Measurements from ENCODE around the gene HSD3B2. TPM values are rescaled to one million over a fixed set of nuclear protein-coding genes. Genes with fewer than 3 reads are reported as not detected.

Gene HSD3B2
- total RNA-seq, 1 experiment from 2014 or later: not detected

DNA sequence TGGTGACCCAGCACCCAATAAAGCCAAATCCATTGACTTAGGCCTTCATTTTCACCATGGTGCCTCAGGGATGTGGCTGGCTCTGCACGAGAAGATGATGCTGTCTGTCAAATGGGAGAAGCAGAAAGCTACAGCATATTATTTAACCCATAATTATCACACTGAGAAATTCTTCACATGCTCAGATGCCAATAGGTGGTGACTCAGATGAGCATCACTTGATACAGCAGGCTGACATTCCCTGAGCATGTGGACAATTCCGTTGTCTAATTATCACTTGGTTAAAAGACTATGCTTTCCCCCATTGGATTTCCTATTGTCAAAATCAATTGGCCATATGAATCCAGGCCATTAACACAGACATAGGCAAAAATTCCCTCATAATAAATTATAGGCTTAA, 48.0 kb downstream of the HSD3B2 start:
- CTCF ChIA-PET: no interaction called here
- DNase-seq (ENCODE audit: low spot score): no peak

DNA sequence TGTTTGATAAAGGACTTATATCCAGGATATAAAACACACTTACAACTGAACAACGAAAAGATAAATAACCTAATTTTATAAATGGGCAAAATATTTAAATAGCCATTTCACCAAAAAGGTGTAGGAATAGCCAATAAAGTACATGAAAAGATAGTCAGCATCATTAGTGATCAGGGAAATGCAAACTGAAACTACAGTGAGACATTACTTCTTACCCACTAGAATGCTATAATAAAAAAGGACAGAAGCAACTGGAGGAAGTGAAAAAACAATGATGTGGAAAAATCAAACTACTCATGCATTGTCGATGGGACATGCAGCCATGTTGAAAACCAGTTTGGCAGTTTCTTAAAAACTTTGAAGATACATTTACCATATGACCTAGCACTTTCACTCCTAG, 48.6 kb downstream of the HSD3B2 start:
- Histone ChIP-seq H3K36me3 (ENCODE audit: insufficient read depth, low read length, poor library complexity, severe bottlenecking) (no peaks in the 10 kb centered on the region), H3K4me3 (ENCODE audit: low read depth, low read length, poor library complexity, severe bottlenecking) (no peak overlapping the region), H3K9me3 (ENCODE audit: low read depth, low read length, poor library complexity, severe bottlenecking) (no peaks in the 10 kb centered on the region), H3K27ac (ENCODE audit: low read depth, low read length, poor library complexity, severe bottlenecking) (no peak overlapping the region), H3K27me3 (replicated peaks; ENCODE audit: insufficient read depth, low read depth, low read length, poor library complexity) (no peaks in the 10 kb centered on the region), H3K4me1 (ENCODE audit: insufficient read depth, low read length, poor library complexity, severe bottlenecking) (no peaks in the 10 kb centered on the region)
- intact Hi-C loops (cut with micrococcal nuclease; ENCODE audit: unreplicated experiment): no loop called here
- no peak for DNase-seq (ENCODE audit: low spot score)
- CTCF ChIA-PET: no interaction called here
- POLR2A ChIA-PET (ENCODE audit: low non-redundant PET): no interaction called here
- TF ChIP-seq, protein P1, sequence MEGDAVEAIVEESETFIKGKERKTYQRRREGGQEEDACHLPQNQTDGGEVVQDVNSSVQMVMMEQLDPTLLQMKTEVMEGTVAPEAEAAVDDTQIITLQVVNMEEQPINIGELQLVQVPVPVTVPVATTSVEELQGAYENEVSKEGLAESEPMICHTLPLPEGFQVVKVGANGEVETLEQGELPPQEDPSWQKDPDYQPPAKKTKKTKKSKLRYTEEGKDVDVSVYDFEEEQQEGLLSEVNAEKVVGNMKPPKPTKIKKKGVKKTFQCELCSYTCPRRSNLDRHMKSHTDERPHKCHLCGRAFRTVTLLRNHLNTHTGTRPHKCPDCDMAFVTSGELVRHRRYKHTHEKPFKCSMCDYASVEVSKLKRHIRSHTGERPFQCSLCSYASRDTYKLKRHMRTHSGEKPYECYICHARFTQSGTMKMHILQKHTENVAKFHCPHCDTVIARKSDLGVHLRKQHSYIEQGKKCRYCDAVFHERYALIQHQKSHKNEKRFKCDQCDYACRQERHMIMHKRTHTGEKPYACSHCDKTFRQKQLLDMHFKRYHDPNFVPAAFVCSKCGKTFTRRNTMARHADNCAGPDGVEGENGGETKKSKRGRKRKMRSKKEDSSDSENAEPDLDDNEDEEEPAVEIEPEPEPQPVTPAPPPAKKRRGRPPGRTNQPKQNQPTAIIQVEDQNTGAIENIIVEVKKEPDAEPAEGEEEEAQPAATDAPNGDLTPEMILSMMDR (conservative IDR thresholded peaks at IDR 0.05; ENCODE audit: low read depth, low read length): no peak
- TF ChIP-seq EZH2 (IDR thresholded peaks at IDR 0.05; ENCODE audit: borderline replicate concordance, low read depth, low read length, poor library complexity, severe bottlenecking): no peak
- BruUV-seq (replicated peaks): no TSS peak

More for the DNA sequence above, 48.0 kb downstream of the HSD3B2 start:
- no peaks in the 10 kb centered on the region for H3K4me1 ChIP-seq (ENCODE audit: insufficient read depth, low read length, poor library complexity, severe bottlenecking)
- H3K36me3 ChIP-seq (ENCODE audit: insufficient read depth, low read length, poor library complexity, severe bottlenecking): no peaks in the 10 kb centered on the region
- H3K27ac ChIP-seq (ENCODE audit: low read depth, low read length, poor library complexity, severe bottlenecking): no peak overlapping the region
- no TSS peak for BruUV-seq (replicated peaks)
- H3K4me3 ChIP-seq (ENCODE audit: low read depth, low read length, poor library complexity, severe bottlenecking): no peak overlapping the region
- no peaks in the 10 kb centered on the region for H3K9me3 ChIP-seq (ENCODE audit: low read depth, low read length, poor library complexity, severe bottlenecking)
- POLR2A ChIA-PET (ENCODE audit: low non-redundant PET): no interaction called here
- intact Hi-C loops (cut with micrococcal nuclease; ENCODE audit: unreplicated experiment): no loop called here
- H3K27me3 ChIP-seq (replicated peaks; ENCODE audit: insufficient read depth, low read depth, low read length, poor library complexity): no peaks in the 10 kb centered on the region
- TF ChIP-seq, protein P1 (conservative IDR thresholded peaks at IDR 0.05; ENCODE audit: low read depth, low read length): no peak
- TF ChIP-seq EZH2 (IDR thresholded peaks at IDR 0.05; ENCODE audit: borderline replicate concordance, low read depth, low read length, poor library complexity, severe bottlenecking): no peak

DNA sequence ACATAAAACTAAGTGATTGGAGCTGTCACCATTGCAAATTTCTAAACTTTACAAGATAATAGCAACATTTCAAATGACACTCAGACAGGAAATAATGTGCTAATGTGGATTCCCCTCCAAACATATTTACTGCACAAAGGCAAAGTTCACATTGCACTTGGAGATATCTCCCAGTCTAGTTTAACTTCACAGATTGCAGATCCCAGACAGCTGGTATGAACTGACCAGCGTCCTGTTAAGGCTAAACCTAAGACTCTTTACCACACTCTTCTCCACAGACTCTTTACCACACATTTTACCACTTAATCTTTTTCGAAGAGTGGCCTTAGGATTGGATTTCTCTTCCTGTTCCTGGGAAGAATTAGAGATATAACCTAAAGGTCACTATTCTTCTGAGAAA, 51.5 kb downstream of the HSD3B2 start:
- no peak for DNase-seq (ENCODE audit: low spot score)
- TF ChIP-seq EZH2 (IDR thresholded peaks at IDR 0.05; ENCODE audit: borderline replicate concordance, low read depth, low read length, poor library complexity, severe bottlenecking): no peak
- TF ChIP-seq, protein P1 (conservative IDR thresholded peaks at IDR 0.05; ENCODE audit: low read depth, low read length): no peak
- Histone ChIP-seq H3K27me3 (replicated peaks; ENCODE audit: insufficient read depth, low read depth, low read length, poor library complexity) (peaks cover 5% of the 10 kb centered on the region), H3K36me3 (ENCODE audit: insufficient read depth, low read length, poor library complexity, severe bottlenecking) (no peaks in the 10 kb centered on the region), H3K27ac (ENCODE audit: low read depth, low read length, poor library complexity, severe bottlenecking) (no peak overlapping the region), H3K9me3 (ENCODE audit: low read depth, low read length, poor library complexity, severe bottlenecking) (no peaks in the 10 kb centered on the region), H3K4me1 (ENCODE audit: insufficient read depth, low read length, poor library complexity, severe bottlenecking) (no peaks in the 10 kb centered on the region), H3K4me3 (ENCODE audit: low read depth, low read length, poor library complexity, severe bottlenecking) (no peak overlapping the region)
- BruUV-seq (replicated peaks): no TSS peak
- intact Hi-C loops (cut with micrococcal nuclease; ENCODE audit: unreplicated experiment): no loop called here
- ChIA-PET POLR2A (ENCODE audit: low non-redundant PET) (no interaction called here), CTCF (no interaction called here)
